NCI-H2227 (cell line): ENCODE results near the gene TECPR1.
"Not testable (repeated sequence)": the region's sequence is repeated elsewhere in the genome, so short reads cannot be mapped to it uniquely, and the experiment has no call there.

Experiments
- DNase-seq: peaks from one replicate; lab custom pipeline; 2025; ENCODE audit not compliant: unreplicated experiment; lab: John Stamatoyannopoulos, UW

Gene TECPR1

GRCh38 chr7:98230746-98231471 lies 21.1 kb downstream of the TECPR1 start:
- DNase-seq: no peak

- DNase-seq: no peak
These were observed 21.9 kb downstream of the TECPR1 start for GRCh38 chr7:98229991-98230745.

GRCh38 chr7:98229441-98229840 lies 22.6 kb downstream of the TECPR1 start:
- DNase-seq: no peak

GRCh38 chr7:98228801-98229200 lies 23.2 kb downstream of the TECPR1 start:
- no peak for DNase-seq

- DNase-seq: no peak
These were observed 24.1 kb downstream of the TECPR1 start for GRCh38 chr7:98227939-98228338.

- no peak for DNase-seq
These were observed 26.0 kb downstream of the TECPR1 start for GRCh38 chr7:98225913-98226614.

- no peak for DNase-seq
These were observed 27.3 kb downstream of the TECPR1 start for GRCh38 chr7:98224701-98225181.

- no peak for DNase-seq
These were observed 27.9 kb downstream of the TECPR1 start for GRCh38 chr7:98223898-98224700.

GRCh38 chr7:98223351-98223897 lies 28.6 kb downstream of the TECPR1 start:
- no peak for DNase-seq

- no peak for DNase-seq
These were observed 29.4 kb downstream of the TECPR1 start for GRCh38 chr7:98222533-98223195.

- DNase-seq: no peak
These were observed 30.2 kb downstream of the TECPR1 start for GRCh38 chr7:98221611-98222532.

- DNase-seq: not testable (repeated sequence)
These were observed 32.6 kb downstream of the TECPR1 start for GRCh38 chr7:98219382-98219781.

GRCh38 chr7:98217623-98218582 lies 34.1 kb downstream of the TECPR1 start:
- peak; percentile 29 for DNase-seq

GRCh38 chr7:98216941-98217622 lies 35.0 kb downstream of the TECPR1 start:
- no peak for DNase-seq

- DNase-seq: no peak
These were observed 36.2 kb downstream of the TECPR1 start for GRCh38 chr7:98215561-98216495.

GRCh38 chr7:98214811-98215321 lies 37.2 kb downstream of the TECPR1 start:
- no peak for DNase-seq
